ENCODE data around the gene CSAG3.
"Not testable (repeated sequence)": the region's sequence is repeated elsewhere in the genome, so short reads cannot be mapped to it uniquely, and the experiment has no call there.

The CSAG3 gene

GRCh38 chrX:152758918-152759317, at the start of gene CSAG3:
Gene CSAG3, plus strand, starts transcription at chrX:152759218.
- not testable (repeated sequence) for DNase-seq

GRCh38 chrX:152713195-152713594, 45.8 kb upstream of the CSAG3 start:
- DNase-seq, result not testable (repeated sequence)

GRCh38 chrX:152713815-152714787, 44.9 kb upstream of the CSAG3 start, which contains the start of gene MAGEA2B:
Gene MAGEA2B, plus strand, starts transcription at chrX:152714628. Its CDS starts 2,479 bp downstream, at chrX:152717107.
- DNase-seq, result not testable (repeated sequence)

- DNase-seq, result no peak
Observed at GRCh38 chrX:152725409-152725808, 33.6 kb upstream of the CSAG3 start.

- DNase-seq, result no peak
Observed at GRCh38 chrX:152733261-152733975, 25.6 kb upstream of the CSAG3 start, which contains the start of the genes CSAG1 and MAGEA12. Gene CSAG1, minus strand, starts transcription at chrX:152733721. Its CDS starts 1,261 bp downstream, at chrX:152732460. Gene MAGEA12, plus strand, starts transcription at chrX:152733757. Its CDS starts 2,405 bp downstream, at chrX:152736162.

GRCh38 chrX:152734143-152734858, 24.7 kb upstream of the CSAG3 start:
- DNase-seq, result not testable (repeated sequence)

- no peak for DNase-seq
Observed at GRCh38 chrX:152735101-152735500, 23.9 kb upstream of the CSAG3 start.

- no peak for DNase-seq
Observed at GRCh38 chrX:152735860-152736511, 23.0 kb upstream of the CSAG3 start.

GRCh38 chrX:152736528-152736927, 22.5 kb upstream of the CSAG3 start:
- not testable (repeated sequence) for DNase-seq

GRCh38 chrX:152738560-152738959, 20.5 kb upstream of the CSAG3 start:
- no peak for DNase-seq

- DNase-seq, result not testable (repeated sequence)
Observed at GRCh38 chrX:152753686-152754650, 5.0 kb upstream of the CSAG3 start, which contains the start of gene MAGEA2. Gene MAGEA2, minus strand, starts transcription at chrX:152753842. Its CDS starts 2,479 bp downstream, at chrX:152751363.

GRCh38 chrX:152754871-152755270, 4.1 kb upstream of the CSAG3 start:
- not testable (repeated sequence) for DNase-seq

GRCh38 chrX:152759544-152759943, 526 bp downstream of the CSAG3 start:
- not testable (repeated sequence) for DNase-seq

- not testable (repeated sequence) for DNase-seq
Observed at GRCh38 chrX:152761582-152761981, 2.6 kb downstream of the CSAG3 start.

GRCh38 chrX:152766562-152766961, 7.5 kb downstream of the CSAG3 start:
- not testable (repeated sequence) for DNase-seq

GRCh38 chrX:152769549-152770289, 10.7 kb downstream of the CSAG3 start, which contains the start of gene MAGEA6:
Gene MAGEA6, minus strand, starts transcription at chrX:152769689. Its CDS starts 2,039 bp downstream, at chrX:152767650.
- DNase-seq, result not testable (repeated sequence)

GRCh38 chrX:152787062-152787461, 28.0 kb downstream of the CSAG3 start:
- not testable (repeated sequence) for DNase-seq

GRCh38 chrX:152798945-152799344, 39.9 kb downstream of the CSAG3 start:
- DNase-seq, result no peak

GRCh38 chrX:152806035-152806434, 47.0 kb downstream of the CSAG3 start:
- DNase-seq, result no peak
